ENCODE measurements around the gene SLC6A14. TPM values are rescaled to one million over a fixed set of nuclear protein-coding genes. Genes with fewer than 3 reads are reported as not detected.

The SLC6A14 gene
- not detected for total RNA-seq

- no peak for TF ChIP-seq CTCF (IDR thresholded peaks at IDR 0.05)
- no peak for TF ChIP-seq POLR2A (IDR thresholded peaks at IDR 0.05)
- DNase-seq, result no peak
- Histone ChIP-seq H3K27me3 (no peaks in the 10 kb centered on the region), H3K4me3 (no peak within 1 kb of the TSS), H3K9me3 (no peaks in the 10 kb centered on the region), H3K27ac (no peak within 1 kb of the TSS), H3K4me1 (no peaks in the 10 kb centered on the region), H3K36me3 (no peaks in the 10 kb centered on the region)
- intact Hi-C loops (cut with DNase I; ENCODE audit: low total_unique reads), result no loop called here
These were observed at the start of gene SLC6A14 for GRCh38 chrX:116436358-116436816. Gene SLC6A14 (plus strand): TSS chrX:116436606. CDS start chrX:116436710, 104 bp downstream.

- Histone ChIP-seq H3K27me3 (no peaks in the 10 kb centered on the region), H3K36me3 (no peaks in the 10 kb centered on the region), H3K4me1 (no peaks in the 10 kb centered on the region), H3K27ac (no peak overlapping the region), H3K9me3 (no peaks in the 10 kb centered on the region), H3K4me3 (no peak overlapping the region)
- TF ChIP-seq POLR2A (IDR thresholded peaks at IDR 0.05) (no peak), CTCF (IDR thresholded peaks at IDR 0.05) (no peak)
- intact Hi-C loops (cut with DNase I; ENCODE audit: low total_unique reads), result no loop called here
- no peak for DNase-seq
These were observed 40.7 kb upstream of the SLC6A14 start for GRCh38 chrX:116395752-116396151.

GRCh38 chrX:116399681-116400080, 36.7 kb upstream of the SLC6A14 start:
- Histone ChIP-seq H3K27ac (no peak overlapping the region), H3K36me3 (no peaks in the 10 kb centered on the region), H3K4me1 (no peaks in the 10 kb centered on the region), H3K27me3 (peaks cover 0 to 5% of the 10 kb centered on the region in 2 donors), H3K9me3 (no peaks in the 10 kb centered on the region), H3K4me3 (no peak overlapping the region)
- TF ChIP-seq CTCF (IDR thresholded peaks at IDR 0.05), result no peak
- no peak for TF ChIP-seq POLR2A (IDR thresholded peaks at IDR 0.05)
- no peak for DNase-seq
- intact Hi-C loops (cut with DNase I; ENCODE audit: low total_unique reads), result no loop called here

- intact Hi-C loops (cut with DNase I; ENCODE audit: low total_unique reads), result no loop called here
- H3K27ac ChIP-seq, result no peak overlapping the region
- TF ChIP-seq CTCF (IDR thresholded peaks at IDR 0.05), result no peak
- no peak for TF ChIP-seq POLR2A (IDR thresholded peaks at IDR 0.05)
- H3K27me3 ChIP-seq, result peaks cover 0 to 3% of the 10 kb centered on the region in 2 donors
- no peak for DNase-seq
- no peaks in the 10 kb centered on the region for H3K4me1 ChIP-seq
- H3K9me3 ChIP-seq, result no peaks in the 10 kb centered on the region
- no peak overlapping the region for H3K4me3 ChIP-seq
- no peaks in the 10 kb centered on the region for H3K36me3 ChIP-seq
These were observed 27.2 kb upstream of the SLC6A14 start for GRCh38 chrX:116409219-116409618.

- TF ChIP-seq CTCF (IDR thresholded peaks at IDR 0.05) (no peak), POLR2A (IDR thresholded peaks at IDR 0.05) (no peak)
- intact Hi-C loops (cut with DNase I; ENCODE audit: low total_unique reads), result no loop called here
- Histone ChIP-seq H3K27ac (no peak overlapping the region), H3K4me1 (no peaks in the 10 kb centered on the region), H3K36me3 (no peaks in the 10 kb centered on the region), H3K9me3 (no peaks in the 10 kb centered on the region), H3K27me3 (no peaks in the 10 kb centered on the region), H3K4me3 (no peak overlapping the region)
- DNase-seq, result no peak
These were observed 23.1 kb upstream of the SLC6A14 start for GRCh38 chrX:116413273-116413672.
